ENCODE measurements around the gene KRTAP12-2. TPM values are rescaled to one million over a fixed set of nuclear protein-coding genes. Genes with fewer than 3 reads are reported as not detected.

Gene KRTAP12-2
- not detected for total RNA-seq
- polyA plus RNA-seq (ENCODE audit: insufficient read depth, low read depth, low replicate concordance): not detected
- long read RNA-seq, donor 1: 0 reads
- long read RNA-seq, donor 2: 0 reads
- long read RNA-seq, donor 3: 0 reads
- long read RNA-seq, donor 4: 0 reads
- long read RNA-seq, donor 5: 0 reads
- long read RNA-seq, donor 6: 0 reads
- long read RNA-seq, donor 7: 0 reads
- long read RNA-seq, donor 8: 0 reads
- long read RNA-seq, donor 9: 0 reads
- long read RNA-seq, donor 10: 0 reads

DNA sequence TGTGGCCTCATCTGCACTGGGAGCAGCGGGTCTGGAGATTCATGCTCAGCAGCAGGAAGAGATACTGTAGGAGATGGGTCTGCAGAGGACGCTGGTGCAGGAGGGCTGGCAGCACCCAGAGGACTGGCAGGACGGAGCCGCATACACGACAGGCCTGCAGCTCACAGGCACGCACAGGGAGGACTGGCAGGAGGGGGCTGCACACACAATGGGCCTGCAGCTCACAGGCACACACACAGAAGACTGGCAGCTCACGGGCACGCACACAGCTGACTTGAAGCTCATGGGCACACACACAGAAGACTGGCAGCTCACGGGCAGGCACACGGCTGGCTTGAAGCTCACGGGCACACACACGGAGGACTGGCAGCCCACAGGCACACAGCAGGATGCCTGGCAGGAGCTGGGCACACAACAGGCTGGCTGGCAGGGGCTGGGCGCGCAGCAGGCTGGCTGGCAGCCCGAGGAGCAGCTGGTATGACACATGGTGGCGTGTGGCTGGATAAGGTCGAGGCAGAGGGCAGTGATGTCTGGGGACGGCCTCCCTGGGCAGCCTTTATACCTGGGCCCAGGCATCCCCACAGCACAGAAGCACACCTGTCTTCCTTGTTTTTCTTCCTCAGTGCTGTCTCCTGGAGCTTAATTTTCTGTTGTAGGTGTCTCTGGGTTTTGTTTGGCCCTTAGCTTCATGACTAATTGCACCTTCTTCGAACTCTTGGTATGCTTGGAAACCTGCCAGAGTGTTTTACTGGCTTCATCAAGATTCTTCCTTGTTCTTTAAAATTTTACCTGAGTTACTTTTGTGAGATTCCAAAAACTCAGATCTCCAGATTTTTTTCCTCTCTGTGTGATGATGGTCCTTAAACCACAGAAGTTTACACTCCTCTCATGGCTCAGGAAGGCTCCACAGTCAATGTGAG is at the start of gene KRTAP12-2:
KRTAP12-2 (minus strand) TSS at position 527 of the 920 bp plus-strand sequence; CDS start at position 486, 41 bp downstream.
- Histone ChIP-seq H3K9ac (ENCODE audit: low read length in 3 of 3) (no peak within 1 kb of the TSS), H3K4me1 (ENCODE audit: control insufficient read depth in 2 of 3, insufficient read depth in 2 of 3, low read depth in 1 of 3, low read length in 3 of 3) (no peaks in the 10 kb centered on the region), H3K4me3 (ENCODE audit: low read length in 3 of 3) (no peak within 1 kb of the TSS), H3K36me3 (ENCODE audit: control insufficient read depth in 2 of 3, insufficient read depth in 3 of 3, low read length in 3 of 3) (no peaks in the 10 kb centered on the region), H3K27me3 (ENCODE audit: control insufficient read depth, insufficient read depth, low read length) (no peaks in the 10 kb centered on the region), H3K9me3 (ENCODE audit: control insufficient read depth in 2 of 3, insufficient read depth in 1 of 3, low read length in 3 of 3) (peaks cover 0 to 2% (median 0%) of the 10 kb centered on the region in 3 donors), H3K27ac (ENCODE audit: low read depth in 2 of 2, low read length in 2 of 2) (no peak within 1 kb of the TSS)
- TF ChIP-seq, protein P1, sequence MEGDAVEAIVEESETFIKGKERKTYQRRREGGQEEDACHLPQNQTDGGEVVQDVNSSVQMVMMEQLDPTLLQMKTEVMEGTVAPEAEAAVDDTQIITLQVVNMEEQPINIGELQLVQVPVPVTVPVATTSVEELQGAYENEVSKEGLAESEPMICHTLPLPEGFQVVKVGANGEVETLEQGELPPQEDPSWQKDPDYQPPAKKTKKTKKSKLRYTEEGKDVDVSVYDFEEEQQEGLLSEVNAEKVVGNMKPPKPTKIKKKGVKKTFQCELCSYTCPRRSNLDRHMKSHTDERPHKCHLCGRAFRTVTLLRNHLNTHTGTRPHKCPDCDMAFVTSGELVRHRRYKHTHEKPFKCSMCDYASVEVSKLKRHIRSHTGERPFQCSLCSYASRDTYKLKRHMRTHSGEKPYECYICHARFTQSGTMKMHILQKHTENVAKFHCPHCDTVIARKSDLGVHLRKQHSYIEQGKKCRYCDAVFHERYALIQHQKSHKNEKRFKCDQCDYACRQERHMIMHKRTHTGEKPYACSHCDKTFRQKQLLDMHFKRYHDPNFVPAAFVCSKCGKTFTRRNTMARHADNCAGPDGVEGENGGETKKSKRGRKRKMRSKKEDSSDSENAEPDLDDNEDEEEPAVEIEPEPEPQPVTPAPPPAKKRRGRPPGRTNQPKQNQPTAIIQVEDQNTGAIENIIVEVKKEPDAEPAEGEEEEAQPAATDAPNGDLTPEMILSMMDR (IDR thresholded peaks at IDR 0.05; ENCODE audit: borderline replicate concordance, extremely low read depth, insufficient read depth): no peak
- intact Hi-C loops (cut with DNase I): no loop called here
- DNase-seq (no peak), FAIRE-seq (no peak)

- DNase-seq: peak in 1 of 5 donors; percentile 19
Measured at GRCh38 chr21:44714905-44715304, 48.2 kb upstream of the KRTAP12-2 start.

DNA sequence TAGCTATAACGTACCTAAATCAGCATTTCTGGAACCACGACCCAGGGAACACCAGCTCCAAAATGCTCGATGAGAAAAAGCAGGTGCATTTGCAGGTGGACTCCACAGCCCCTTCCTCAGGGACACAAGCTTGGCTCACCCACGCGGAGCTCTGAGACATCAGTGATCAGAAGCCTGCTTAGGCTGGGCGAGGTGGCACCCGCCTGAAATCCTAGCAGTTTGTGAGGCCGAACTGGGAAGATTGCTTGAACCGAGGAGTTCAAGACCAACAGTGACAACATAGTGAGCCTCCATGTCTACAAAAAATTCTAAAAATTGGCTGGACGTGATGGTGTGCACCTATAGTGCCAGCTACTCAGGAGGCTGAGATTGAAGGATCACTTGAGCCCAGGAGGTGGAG is 47.1 kb upstream of the KRTAP12-2 start:
- no peaks in the 10 kb centered on the region for H3K4me1 ChIP-seq (ENCODE audit: control insufficient read depth in 2 of 3, insufficient read depth in 2 of 3, low read depth in 1 of 3, low read length in 3 of 3)
- TF ChIP-seq, protein P1 (IDR thresholded peaks at IDR 0.05; ENCODE audit: borderline replicate concordance, extremely low read depth, insufficient read depth): no peak
- intact Hi-C loops (cut with DNase I): no loop called here
- DNase-seq (peak in 1 of 5 donors; percentile 1), FAIRE-seq (no peak)
- H3K9me3 ChIP-seq (ENCODE audit: control insufficient read depth in 2 of 3, insufficient read depth in 1 of 3, low read length in 3 of 3): no peaks in the 10 kb centered on the region
- H3K4me3 ChIP-seq (ENCODE audit: low read length in 3 of 3): no peak overlapping the region
- peaks cover 26% of the 10 kb centered on the region for H3K27me3 ChIP-seq (ENCODE audit: control insufficient read depth, insufficient read depth, low read length)
- no peaks in the 10 kb centered on the region for H3K36me3 ChIP-seq (ENCODE audit: control insufficient read depth in 2 of 3, insufficient read depth in 3 of 3, low read length in 3 of 3)
- no peak overlapping the region for H3K27ac ChIP-seq (ENCODE audit: low read depth in 2 of 2, low read length in 2 of 2)
- no peak overlapping the region for H3K9ac ChIP-seq (ENCODE audit: low read length in 3 of 3)

More at GRCh38 chr21:44714905-44715304, 48.2 kb upstream of the KRTAP12-2 start:
- no peak overlapping the region for H3K27ac ChIP-seq (ENCODE audit: low read depth in 2 of 2, low read length in 2 of 2)
- H3K27me3 ChIP-seq (ENCODE audit: control insufficient read depth, insufficient read depth, low read length): peaks cover 19% of the 10 kb centered on the region
- no peaks in the 10 kb centered on the region for H3K36me3 ChIP-seq (ENCODE audit: control insufficient read depth in 2 of 3, insufficient read depth in 3 of 3, low read length in 3 of 3)
- H3K9me3 ChIP-seq (ENCODE audit: control insufficient read depth in 2 of 3, insufficient read depth in 1 of 3, low read length in 3 of 3): no peaks in the 10 kb centered on the region
- no peak for FAIRE-seq
- TF ChIP-seq, protein P1 (IDR thresholded peaks at IDR 0.05; ENCODE audit: borderline replicate concordance, extremely low read depth, insufficient read depth): no peak
- intact Hi-C loops (cut with DNase I): no loop called here
- no peaks in the 10 kb centered on the region for H3K4me1 ChIP-seq (ENCODE audit: control insufficient read depth in 2 of 3, insufficient read depth in 2 of 3, low read depth in 1 of 3, low read length in 3 of 3)
- no peak overlapping the region for H3K4me3 ChIP-seq (ENCODE audit: low read length in 3 of 3)
- no peak overlapping the region for H3K9ac ChIP-seq (ENCODE audit: low read length in 3 of 3)
